GM21786 (cell line): ENCODE measurements around the gene SCTR.

ENCODE experiments used
- ATAC-seq: cut with Tn5 transposase; IDR thresholded peaks from one replicate; pipeline ENCODE4 v1.9.1; 2021; ENCODE audit not compliant: unreplicated experiment

The SCTR gene

DNA sequence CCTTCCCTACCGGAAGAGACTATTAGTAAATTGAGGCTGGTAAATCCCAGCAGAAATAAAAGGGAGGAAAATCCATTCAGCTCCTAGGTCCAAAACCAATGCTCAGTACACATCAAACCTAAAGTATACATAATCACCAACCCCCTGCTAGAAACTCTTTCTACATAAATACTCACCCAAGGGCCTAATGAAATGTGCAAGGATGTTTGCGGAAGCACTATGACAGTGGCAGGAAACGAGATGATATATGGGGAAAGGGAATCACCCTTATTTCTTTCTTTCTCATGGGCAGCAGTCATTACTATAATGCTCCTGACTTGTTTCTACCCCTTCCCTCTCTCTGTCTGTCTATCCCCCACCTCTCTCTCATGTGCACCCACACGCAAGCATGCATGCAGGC lies 1.3 kb upstream of the SCTR start:
- ATAC-seq = no peak

DNA sequence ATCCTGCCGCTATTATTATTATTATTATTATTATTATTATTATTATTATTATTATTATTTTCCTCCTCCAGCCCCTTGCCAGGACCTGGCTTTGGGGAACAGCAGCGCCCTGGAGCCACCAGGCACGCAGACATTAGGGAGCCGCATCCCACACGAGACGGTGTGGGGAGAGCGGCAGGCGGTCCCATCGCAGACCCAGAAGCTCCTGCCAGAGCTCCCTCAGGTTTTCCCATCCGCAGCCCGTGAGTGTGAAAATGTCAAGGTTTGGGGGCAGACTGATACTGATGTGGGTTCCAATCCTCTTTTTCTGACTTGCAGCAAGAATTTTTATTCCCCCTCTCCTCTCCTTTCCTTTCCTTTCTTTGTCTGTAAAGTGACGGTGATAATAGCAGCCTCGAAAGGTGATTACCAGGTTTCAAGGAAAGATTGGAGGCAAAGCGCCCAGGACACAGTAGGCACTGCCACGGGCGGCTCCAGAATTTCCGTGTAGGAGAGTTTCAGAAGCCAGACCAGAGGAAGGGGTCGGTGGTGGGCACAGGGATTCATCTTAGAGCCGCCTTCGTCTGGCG lies 816 bp downstream of the SCTR start:
- ATAC-seq = no peak

DNA sequence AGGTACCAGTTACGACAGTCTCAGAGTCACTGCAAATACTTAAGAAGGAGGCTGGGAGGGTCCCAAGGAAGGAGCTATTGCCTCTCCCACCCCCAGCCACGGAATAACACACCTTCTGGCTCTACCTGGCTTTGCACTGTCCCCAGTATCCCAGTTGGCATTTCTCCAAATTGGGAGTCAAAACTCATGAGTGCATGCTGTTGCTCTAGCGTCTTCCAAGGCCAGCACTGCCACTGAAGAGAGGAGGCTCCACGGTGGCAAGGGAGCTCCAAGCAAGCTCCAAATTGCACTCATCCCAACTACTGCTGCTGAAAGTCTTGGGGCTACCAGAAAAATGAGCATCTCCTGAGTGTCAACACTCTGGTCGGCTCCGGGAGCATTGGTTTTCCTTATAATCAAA lies 1.6 kb downstream of the SCTR start:
- no peak for ATAC-seq

DNA sequence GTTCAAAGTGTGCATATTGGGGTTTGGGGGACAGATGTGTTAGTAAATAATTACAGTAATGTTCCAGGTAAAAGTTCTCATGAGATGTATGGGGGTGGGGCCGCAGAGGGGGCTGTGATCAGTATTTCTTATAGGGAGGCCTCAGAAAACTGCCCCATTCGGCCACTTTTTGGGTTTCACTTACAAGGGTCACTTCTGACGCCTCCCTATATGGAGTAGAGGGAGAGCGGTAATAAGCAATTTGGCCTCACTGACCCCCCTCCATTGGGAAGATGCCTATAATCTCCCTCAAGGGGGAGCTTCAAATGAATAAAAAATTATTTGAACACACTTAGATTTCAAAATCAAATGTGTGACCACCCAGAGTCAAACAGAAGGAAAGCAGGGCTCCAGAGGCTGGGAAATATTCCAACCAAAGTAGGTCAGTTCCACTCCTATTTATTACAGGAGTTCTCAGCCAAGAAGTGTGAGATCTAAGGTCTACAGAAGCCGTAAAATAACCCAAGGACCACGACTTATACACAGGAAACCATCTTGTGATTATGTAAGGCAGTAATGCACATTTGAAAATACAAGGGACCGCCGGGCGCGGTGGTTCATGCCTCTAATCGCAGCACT lies 2.7 kb downstream of the SCTR start:
- no peak for ATAC-seq

DNA sequence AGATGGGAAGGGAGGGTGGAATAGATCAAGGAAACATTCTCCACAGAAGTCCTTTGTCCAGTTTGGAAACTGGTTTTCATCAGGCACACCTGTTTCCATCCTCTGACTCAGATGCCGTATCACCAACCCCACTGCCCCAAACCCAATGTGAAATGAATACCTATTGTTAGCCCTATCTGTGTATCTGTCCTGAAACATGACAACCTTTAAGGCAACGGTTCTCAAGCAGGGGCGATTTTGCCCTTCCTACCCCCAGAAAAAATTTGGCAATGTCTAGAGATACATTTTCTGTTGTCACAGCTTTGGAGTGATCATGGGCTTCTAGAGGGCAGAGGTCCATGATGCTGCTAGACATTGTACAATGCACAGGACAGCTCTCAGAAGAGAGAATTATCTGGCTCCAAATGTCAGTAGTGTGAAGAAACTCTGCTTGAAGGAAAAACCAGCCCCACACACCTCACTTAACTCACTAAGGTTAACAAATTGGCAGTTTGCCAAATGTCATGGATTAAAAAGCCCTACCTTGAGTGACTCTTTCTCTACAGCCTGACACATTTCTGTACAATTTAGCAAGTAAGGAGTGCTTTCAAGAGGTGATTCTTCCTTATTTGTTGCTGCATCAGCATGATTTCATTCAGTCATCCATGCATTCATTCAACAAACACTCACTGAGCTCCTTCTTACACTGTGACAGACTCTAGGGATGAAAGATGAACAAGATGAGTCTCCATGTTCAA lies 3.4 kb downstream of the SCTR start:
- ATAC-seq = no peak

DNA sequence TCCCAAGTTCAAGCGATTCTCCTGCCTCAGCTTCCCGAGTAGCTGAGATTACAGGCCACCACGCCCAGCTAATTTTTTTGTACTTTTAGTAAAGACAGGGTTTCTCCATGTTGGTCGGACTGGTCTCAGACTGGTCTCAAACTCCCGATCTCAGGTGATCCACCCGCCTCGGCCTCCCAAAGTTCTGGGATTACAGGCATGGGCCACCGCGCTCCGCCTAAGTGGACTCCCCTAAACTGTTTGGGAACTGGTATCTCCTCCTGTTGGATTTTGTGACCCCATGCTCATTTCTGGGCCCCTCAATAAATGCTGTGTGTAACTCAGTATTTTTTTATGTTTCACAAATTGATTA lies 5.2 kb downstream of the SCTR start:
- no peak for ATAC-seq

DNA sequence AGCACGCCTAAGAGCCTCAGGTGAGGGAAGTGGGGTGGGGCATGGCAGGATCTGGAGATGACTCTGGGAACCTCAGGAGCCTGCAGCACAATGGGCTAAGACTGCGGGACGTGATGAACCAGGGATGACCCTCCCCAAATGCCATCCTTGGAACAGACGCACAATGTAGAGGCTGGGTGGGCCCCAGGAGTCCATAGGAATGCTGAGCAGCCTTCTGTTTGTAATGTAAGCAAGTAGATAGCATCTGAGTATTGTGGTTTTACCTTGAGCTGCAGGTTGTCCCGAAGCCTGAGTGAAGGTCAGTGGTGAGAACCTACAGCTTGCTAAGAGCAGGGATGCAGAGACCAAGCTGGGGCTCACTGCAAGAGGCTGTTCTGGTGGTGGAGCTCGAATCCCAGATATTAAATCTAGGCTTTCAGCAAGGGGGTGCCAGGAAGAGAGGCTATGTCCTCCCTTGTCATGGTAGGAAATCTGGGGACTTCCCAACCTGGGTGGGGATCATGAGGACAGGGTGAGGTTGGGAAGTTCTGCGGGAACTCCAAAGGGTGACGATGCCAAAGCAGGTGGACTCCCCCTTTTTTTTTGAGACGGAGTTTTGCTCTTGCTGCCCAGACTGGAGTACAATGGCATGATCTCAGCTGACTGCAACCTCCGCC lies 5.8 kb downstream of the SCTR start:
- no peak for ATAC-seq

DNA sequence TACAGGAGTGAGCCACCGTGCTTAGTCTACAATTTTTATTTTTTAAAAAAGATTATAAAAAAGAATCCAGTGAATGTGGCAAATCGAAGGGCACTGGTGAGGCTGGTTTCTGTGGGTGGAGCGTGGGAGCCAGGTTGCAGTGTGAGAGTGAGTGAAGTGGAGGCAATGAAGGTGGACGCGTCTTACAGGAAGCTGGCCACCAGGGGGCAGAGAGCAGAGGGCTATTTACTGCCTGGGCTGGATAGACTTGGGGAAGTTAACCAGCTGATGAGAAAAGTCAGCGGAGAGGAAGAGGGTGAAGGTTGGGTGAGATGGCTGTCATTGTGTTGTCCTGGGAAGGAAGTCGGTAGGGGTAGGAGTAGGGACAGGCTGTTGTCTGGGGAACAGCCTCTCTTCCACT lies 6.8 kb downstream of the SCTR start:
- peak; percentile 89 for ATAC-seq

DNA sequence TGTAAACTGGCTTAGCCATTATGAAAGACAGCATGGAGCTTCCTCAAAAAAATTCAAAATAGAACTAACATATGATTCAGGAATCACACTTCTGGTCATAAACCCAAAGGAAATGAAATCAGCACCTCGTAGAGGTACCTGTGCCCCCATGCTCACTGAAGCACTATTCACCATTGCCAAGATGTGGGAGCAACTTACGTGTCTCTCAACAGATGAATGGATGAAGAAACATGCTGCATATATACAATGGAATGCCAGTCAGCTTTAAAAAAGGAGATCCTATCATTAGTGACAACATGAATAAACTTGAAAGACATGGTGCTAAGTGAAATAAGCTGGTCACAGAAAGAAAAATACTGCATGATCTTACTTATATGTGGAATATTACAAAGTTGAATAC lies 8.2 kb downstream of the SCTR start:
- no peak for ATAC-seq

DNA sequence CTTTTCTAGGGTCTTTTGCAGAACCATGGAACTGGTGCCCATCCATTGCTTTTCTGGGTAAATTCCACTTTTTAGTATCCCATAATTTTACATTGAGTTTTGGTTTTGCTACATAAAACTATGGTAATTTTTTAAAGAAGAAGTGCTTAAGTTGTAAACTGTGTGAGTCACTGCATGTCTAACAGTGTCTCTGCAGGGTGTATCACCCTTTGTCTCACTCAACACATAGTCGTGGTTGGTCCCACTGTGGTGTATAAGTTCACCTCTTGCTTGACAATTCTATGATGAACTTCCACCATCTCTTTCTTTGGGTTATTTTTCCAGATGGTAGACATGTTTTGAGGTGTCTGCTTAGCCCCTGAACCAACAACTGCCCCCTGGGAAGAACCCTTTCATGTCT lies 10.5 kb downstream of the SCTR start:
- no peak for ATAC-seq

DNA sequence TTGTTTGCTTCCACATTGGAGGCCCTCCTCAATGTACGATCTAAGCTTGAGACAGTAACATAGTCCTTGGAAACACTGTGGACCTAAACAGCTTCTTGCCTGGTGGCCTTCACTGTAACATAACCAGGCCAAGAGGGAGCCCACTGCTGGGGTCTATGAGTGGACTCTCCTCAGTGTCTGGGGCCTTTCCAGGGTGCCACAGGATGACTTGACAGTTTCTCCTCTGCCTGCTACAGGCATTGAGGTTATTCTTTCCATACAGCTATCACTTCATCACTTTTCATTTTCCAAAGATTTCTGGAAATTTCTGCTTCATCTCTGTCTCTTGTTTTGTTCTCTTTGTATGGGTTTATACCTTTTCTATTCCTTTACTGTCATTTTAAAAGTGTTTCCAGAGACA lies 11.3 kb downstream of the SCTR start:
- ATAC-seq = no peak

DNA sequence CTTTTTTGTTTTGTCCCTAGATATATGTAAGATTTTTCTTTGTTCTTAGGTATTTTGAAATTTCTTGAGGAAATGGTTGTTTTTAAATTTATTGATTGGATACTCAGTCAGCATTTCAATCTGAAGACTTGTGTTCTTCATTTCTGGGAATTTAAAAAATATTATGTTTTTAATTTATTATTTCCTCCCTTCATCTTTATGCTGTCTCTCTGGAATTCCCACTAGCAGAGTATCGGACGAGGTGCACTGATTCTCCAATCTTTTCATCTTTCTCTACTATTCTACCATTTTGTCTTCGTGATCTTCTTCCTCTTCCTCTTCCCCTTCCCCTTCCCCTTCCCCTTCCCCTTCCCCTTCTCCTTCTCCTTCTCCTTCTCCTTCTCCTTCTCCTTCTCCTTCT lies 12.3 kb downstream of the SCTR start:
- ATAC-seq = no peak

DNA sequence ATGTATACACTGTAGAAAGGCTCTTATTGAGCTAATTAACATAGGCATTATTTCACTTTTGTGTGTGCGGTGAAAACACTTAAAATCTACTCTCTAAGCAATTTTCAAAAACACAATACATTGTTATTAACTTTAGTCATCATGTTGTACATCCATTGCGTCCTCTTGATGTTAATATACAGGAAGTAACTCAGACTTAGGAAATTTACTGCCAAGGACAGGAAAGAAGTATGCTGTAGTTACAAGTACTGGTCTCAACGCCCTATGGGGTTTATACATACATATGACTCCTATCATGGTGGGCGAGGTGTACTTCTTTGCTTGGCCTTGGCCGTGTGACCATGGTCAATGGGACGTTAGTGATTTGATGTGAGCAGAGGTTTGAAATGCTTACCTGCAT lies 15.5 kb downstream of the SCTR start:
- ATAC-seq = no peak

DNA sequence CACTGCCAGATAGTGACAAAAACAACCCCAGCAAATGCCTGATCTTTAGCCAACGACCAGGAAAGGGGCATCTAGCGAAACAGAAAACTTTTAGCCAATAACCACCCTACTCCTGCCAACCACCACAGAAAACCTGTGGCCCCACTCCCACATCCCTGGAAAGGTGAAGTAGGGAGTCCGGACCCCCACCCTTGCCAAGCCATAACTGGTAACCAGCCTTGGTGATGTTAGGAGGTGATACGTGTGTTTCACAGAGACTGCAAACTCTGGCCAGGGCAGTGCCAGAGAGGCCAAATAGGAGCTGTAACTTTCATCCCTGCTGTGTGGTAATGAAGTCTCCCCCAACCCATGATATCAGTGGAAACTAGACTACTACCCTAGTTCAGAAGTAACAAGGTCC lies 27.6 kb downstream of the SCTR start:
- no peak for ATAC-seq

DNA sequence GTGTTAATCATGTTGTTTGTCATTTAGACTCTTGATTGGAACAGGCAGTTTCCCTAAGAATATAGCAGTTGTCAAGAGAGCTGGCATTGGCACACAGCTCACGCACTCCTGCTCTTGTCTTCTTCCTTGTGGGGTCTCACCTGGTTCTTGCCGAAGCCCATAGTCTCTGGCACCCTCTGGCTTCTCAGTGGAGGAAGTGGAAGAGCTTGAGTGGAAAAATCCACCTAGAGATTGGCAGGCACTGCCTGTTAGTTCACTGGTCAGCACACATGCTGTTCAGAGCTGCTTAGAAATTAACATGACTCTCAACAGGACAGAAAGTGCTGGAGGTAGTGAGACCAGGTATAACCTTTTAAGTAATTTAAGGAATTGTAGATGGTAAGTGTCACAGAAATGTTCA lies 28.3 kb downstream of the SCTR start:
- ATAC-seq = no peak

DNA sequence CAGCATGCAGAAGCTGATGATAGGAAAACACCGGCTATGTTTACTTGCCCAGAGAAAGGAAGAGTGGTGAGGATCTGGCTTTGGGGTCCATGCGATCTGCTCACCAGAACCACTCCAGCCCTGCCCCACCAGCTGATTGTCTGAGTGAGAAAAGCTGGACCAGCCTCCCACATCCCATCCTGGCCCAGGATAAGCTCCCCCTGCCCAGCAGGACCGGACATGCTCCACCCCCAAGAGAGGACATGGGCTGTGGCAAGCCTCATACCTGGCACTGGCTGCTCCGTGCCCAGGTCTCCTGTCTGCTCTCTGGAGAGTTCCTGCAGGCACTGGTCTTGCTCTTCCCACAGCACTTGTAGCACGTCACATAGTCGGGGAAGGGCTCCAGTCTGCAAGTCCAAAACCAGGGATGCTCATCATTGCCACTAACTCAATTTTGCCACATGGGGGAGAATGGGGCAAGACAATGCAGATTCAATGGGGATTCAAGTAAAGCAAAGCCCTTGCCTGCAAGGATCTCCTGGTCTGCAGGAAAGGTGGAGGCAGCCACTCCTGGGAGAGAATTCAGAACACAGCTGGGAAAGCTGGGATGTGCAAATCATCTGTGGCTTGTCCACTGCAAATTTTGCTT lies 30.0 kb downstream of the SCTR start:
- ATAC-seq = no peak

DNA sequence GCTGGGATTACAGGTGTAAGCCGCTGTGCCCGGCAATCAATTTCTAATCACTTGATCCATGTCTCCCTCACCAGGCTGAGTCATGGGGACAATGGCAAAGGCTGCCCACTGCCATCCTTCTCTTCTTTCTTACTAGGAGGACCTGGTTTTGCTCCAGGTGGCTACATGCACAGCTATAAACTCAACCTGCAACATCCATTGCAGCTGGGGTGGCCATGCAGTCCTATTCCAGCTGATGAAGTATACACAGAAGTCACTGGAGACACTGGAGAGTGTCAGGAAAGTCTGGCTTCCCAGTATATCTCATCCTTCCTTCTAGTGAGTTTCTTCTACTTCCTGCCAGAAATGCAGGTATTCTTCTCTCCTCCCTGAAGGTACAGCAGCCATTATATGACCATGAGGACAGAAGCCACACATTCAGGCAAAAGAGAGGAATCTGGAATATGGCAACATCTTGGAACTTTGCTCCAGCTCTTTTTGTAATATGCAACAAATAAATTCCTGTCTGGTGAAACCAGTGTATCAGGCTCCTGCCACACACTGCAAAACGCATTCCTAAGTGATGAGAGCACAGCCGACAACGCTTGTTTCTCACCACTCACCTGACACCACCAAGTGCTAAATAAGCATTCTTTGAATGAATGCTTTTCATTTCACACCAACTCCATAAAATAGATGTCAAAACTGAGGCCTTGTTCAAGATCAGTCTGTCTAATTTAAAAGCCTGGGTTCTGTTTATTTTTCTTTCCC lies 32.3 kb downstream of the SCTR start:
- no peak for ATAC-seq

DNA sequence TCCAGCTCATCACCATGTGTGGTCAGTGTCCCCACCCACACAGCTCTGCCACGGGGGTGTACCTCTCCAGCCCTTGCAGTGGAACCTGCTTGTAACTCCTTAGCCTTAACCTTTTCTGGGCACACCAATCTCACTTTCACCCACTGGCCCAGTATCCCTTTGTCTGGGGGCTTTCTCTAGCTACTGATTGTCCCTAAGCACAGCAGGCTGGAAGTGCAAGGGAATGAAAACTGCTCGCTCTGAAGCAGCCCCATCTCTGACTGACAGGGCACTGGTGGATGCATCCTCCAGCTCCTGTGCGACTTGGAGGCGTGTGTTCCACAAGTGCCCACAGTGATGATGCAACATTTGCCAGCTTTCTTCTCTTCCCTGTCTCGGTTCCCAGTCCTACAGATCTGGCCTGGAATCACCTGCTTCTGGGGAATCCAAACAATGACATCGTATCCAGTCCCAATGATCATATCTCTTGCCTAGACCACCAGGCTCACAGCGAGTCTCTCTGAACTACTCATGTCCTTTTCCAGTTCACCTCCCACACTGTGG lies 33.6 kb downstream of the SCTR start:
- ATAC-seq = no peak

DNA sequence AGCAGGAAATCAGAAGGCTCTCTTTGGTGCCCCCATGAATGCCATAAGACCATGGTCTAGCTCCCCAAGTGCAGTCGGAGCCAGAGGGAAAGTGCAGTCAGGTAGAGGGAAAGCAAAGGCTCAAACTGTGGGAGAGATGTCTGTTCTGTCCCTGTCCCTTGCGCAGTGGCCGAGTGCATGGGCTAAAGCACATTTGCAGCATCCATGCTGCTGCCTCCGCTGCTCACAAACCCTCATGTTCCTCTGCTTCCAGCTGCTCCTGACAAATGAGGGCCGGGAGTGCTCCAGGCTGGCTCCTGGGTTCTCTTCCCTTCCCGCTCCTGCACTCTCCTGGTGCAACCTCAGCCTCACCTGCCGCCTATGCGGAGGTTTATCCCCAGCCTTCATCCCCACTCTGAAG lies 34.2 kb downstream of the SCTR start:
- no peak for ATAC-seq

DNA sequence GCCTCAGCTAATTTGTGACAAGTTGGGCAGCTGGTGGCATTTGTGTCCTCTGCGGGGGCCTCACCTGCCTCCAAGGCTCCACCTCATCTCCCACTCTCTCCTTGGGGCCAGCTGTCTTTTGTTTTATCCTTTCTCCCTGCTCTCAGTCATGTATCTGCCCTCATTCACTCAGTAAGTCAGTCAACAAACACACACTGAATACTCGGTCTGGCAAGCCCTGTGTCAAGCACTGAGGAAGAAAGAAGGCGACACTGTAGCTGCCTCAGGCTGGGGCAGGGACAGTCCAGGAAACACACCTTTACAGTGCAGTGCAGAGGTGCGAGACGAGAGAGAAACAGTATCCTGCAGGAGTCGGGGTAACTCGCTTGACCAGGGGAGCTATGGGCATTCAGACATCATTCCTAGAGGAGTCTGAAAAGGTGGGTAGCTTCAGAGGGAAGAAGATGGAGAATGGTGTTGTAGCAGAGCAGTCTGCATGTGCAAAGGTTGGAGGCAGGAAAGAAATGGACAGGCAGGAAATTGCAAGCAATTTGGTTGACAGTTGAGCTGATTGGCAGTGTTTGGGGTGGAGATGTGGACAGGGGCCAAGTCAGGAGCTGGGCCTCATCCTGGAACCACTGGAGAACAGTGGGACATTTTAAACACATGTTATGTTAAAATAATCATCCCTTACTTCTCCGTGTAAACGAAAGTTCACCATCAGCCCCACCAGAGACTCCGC lies 34.9 kb downstream of the SCTR start:
- no peak for ATAC-seq
